HUES48 (cell line): ENCODE results near the gene COL8A1.

ENCODE experiments used
- H3K27ac ChIP-seq: one replicate; pipeline ENCODE4 v1.7.0; 2013; ENCODE audit warnings: low read depth, low read length, inconsistent platforms
- H3K27me3 ChIP-seq: 2 replicates; pipeline ENCODE4 v1.6.1; 2013; ENCODE audit warnings: mild to moderate bottlenecking, low read length; ENCODE audit not compliant: control insufficient read depth, insufficient read depth
- H3K36me3 ChIP-seq: 2 replicates; pipeline ENCODE4 v1.6.1; 2013; ENCODE audit warnings: low read length; ENCODE audit not compliant: control insufficient read depth, insufficient read depth
- H3K4me1 ChIP-seq: 2 replicates; pipeline ENCODE4 v1.6.1; 2013; ENCODE audit warnings: mild to moderate bottlenecking, low read length; ENCODE audit not compliant: control insufficient read depth, insufficient read depth
- H3K4me3 ChIP-seq: 2 replicates; pipeline ENCODE4 v1.5.1; 2013; ENCODE audit warnings: mild to moderate bottlenecking, low read depth, low read length
- H3K9ac ChIP-seq: 2 replicates; pipeline ENCODE4 v1.6.1; 2013; ENCODE audit warnings: mild to moderate bottlenecking, low read depth, low read length, moderate library complexity
- H3K9me3 ChIP-seq: 2 replicates; pipeline ENCODE4 v1.6.1; 2013; ENCODE audit warnings: low read length; ENCODE audit not compliant: control insufficient read depth, insufficient read depth

Gene COL8A1

GRCh38 chr3:99760031-99760430, 121.6 kb downstream of the COL8A1 start:
- H3K27me3 ChIP-seq, result no peaks in the 10 kb centered on the region
- H3K9ac ChIP-seq, result no peak overlapping the region
- H3K36me3 ChIP-seq, result no peaks in the 10 kb centered on the region
- no peaks in the 10 kb centered on the region for H3K9me3 ChIP-seq
- no peak overlapping the region for H3K27ac ChIP-seq
- H3K4me3 ChIP-seq, result no peak overlapping the region
- H3K4me1 ChIP-seq, result 0 out of 2 replicates have a peak, but pooled peaks cover 2% of the 10 kb centered on the region

- Histone ChIP-seq H3K27me3 (no peaks in the 10 kb centered on the region), H3K9ac (no peak overlapping the region), H3K4me3 (no peak overlapping the region), H3K36me3 (no peaks in the 10 kb centered on the region), H3K4me1 (peaks cover 7% of the 10 kb centered on the region; the same call in 1 of the 2 replicates), H3K27ac (no peak overlapping the region), H3K9me3 (no peaks in the 10 kb centered on the region)
These were observed 122.2 kb downstream of the COL8A1 start for GRCh38 chr3:99760629-99761028.

GRCh38 chr3:99761415-99762165, 123.2 kb downstream of the COL8A1 start:
- Histone ChIP-seq H3K36me3 (no peaks in the 10 kb centered on the region), H3K9me3 (no peaks in the 10 kb centered on the region), H3K4me1 (peaks cover 7% of the 10 kb centered on the region; the same call in 1 of the 2 replicates), H3K9ac (no peak overlapping the region), H3K4me3 (no peak overlapping the region), H3K27me3 (no peaks in the 10 kb centered on the region), H3K27ac (no peak overlapping the region)

- Histone ChIP-seq H3K27me3 (no peaks in the 10 kb centered on the region), H3K4me1 (peaks cover 7% of the 10 kb centered on the region; the same call in 1 of the 2 replicates), H3K36me3 (no peaks in the 10 kb centered on the region), H3K4me3 (no peak overlapping the region), H3K9me3 (no peaks in the 10 kb centered on the region), H3K27ac (no peak overlapping the region), H3K9ac (no peak overlapping the region)
These were observed 124.5 kb downstream of the COL8A1 start for GRCh38 chr3:99762901-99763300.

- H3K36me3 ChIP-seq, result no peaks in the 10 kb centered on the region
- no peak overlapping the region for H3K9ac ChIP-seq
- H3K9me3 ChIP-seq, result no peaks in the 10 kb centered on the region
- peaks cover 7% of the 10 kb centered on the region; the same call in 1 of the 2 replicates for H3K4me1 ChIP-seq
- no peak overlapping the region for H3K27ac ChIP-seq
- H3K27me3 ChIP-seq, result no peaks in the 10 kb centered on the region
- no peak overlapping the region for H3K4me3 ChIP-seq
These were observed 126.0 kb downstream of the COL8A1 start for GRCh38 chr3:99764377-99764776.

- no peak overlapping the region for H3K27ac ChIP-seq
- H3K27me3 ChIP-seq, result no peaks in the 10 kb centered on the region
These were observed 126.9 kb downstream of the COL8A1 start for GRCh38 chr3:99765042-99765942.

GRCh38 chr3:99767291-99767690, 128.9 kb downstream of the COL8A1 start:
- no peak overlapping the region for H3K9ac ChIP-seq
- no peaks in the 10 kb centered on the region for H3K27me3 ChIP-seq
- peaks cover 7% of the 10 kb centered on the region; the same call in 1 of the 2 replicates for H3K4me1 ChIP-seq
- H3K4me3 ChIP-seq, result no peak overlapping the region
- H3K27ac ChIP-seq, result no peak overlapping the region
- H3K9me3 ChIP-seq, result no peaks in the 10 kb centered on the region
- no peaks in the 10 kb centered on the region for H3K36me3 ChIP-seq

More at GRCh38 chr3:99765042-99765942, 126.9 kb downstream of the COL8A1 start:
- Histone ChIP-seq H3K36me3 (no peaks in the 10 kb centered on the region), H3K4me3 (no peak overlapping the region), H3K4me1 (peaks cover 7% of the 10 kb centered on the region; the same call in 1 of the 2 replicates), H3K9me3 (no peaks in the 10 kb centered on the region), H3K9ac (no peak overlapping the region)

GRCh38 chr3:99768126-99768525, 129.7 kb downstream of the COL8A1 start:
- no peak overlapping the region for H3K4me3 ChIP-seq
- no peaks in the 10 kb centered on the region for H3K36me3 ChIP-seq
- no peaks in the 10 kb centered on the region for H3K9me3 ChIP-seq
- H3K4me1 ChIP-seq, result peaks cover 7% of the 10 kb centered on the region; the same call in 1 of the 2 replicates
- no peaks in the 10 kb centered on the region for H3K27me3 ChIP-seq
- H3K27ac ChIP-seq, result no peak overlapping the region
- H3K9ac ChIP-seq, result no peak overlapping the region

GRCh38 chr3:99768808-99769501, 130.6 kb downstream of the COL8A1 start:
- no peak overlapping the region for H3K9ac ChIP-seq
- H3K4me3 ChIP-seq, result no peak overlapping the region
- H3K27me3 ChIP-seq, result no peaks in the 10 kb centered on the region
- H3K4me1 ChIP-seq, result peaks cover 7% of the 10 kb centered on the region; the same call in 1 of the 2 replicates
- no peak overlapping the region for H3K27ac ChIP-seq
- no peaks in the 10 kb centered on the region for H3K36me3 ChIP-seq
- no peaks in the 10 kb centered on the region for H3K9me3 ChIP-seq

GRCh38 chr3:99772171-99772570, 133.8 kb downstream of the COL8A1 start:
- Histone ChIP-seq H3K36me3 (no peaks in the 10 kb centered on the region), H3K4me3 (no peak overlapping the region), H3K27me3 (no peaks in the 10 kb centered on the region), H3K9me3 (no peaks in the 10 kb centered on the region), H3K27ac (no peak overlapping the region), H3K9ac (no peak overlapping the region), H3K4me1 (no peaks in the 10 kb centered on the region)
